Natural killer cell (primary cell): Measurements from ENCODE around the gene SGCD. TPM values are rescaled to one million over a fixed set of nuclear protein-coding genes. Genes with fewer than 3 reads are reported as not detected.

Experiments used
- ATAC-seq, 3 donors: fragments of 150-1000 bp in 2 of 3; fragments of 200-7000 bp in 1 of 3; cut with Tn5 transposase; 1 replicate in 1 of 3; 2 replicates in 2 of 3; pipeline ENCODE4 v1.10.0; 2021; ENCODE audit warnings: mild to moderate bottlenecking in 2 of 3, moderate library complexity in 2 of 3
- DNase-seq, 2 donors: peaks; one replicate each; pipeline versions ENCODE4 v3.0.0 to v3.0.0-alpha.2; 2013 to 2021; ENCODE audit warnings: mixed read lengths in 1 of 2
- H3K27ac ChIP-seq: one replicate; pipeline ENCODE4 v1.5.1; 2013; ENCODE audit warnings: mild to moderate bottlenecking, low read length
- H3K27me3 ChIP-seq: one replicate; pipeline ENCODE4 v1.6.1; 2013; ENCODE audit warnings: low read length; ENCODE audit not compliant: control insufficient read depth, insufficient read depth
- H3K36me3 ChIP-seq: one replicate; pipeline ENCODE4 v1.6.1; 2013; ENCODE audit warnings: low read length; ENCODE audit not compliant: control insufficient read depth, insufficient read depth
- H3K4me1 ChIP-seq: one replicate; pipeline ENCODE4 v1.6.1; 2013; ENCODE audit warnings: low read length; ENCODE audit not compliant: control insufficient read depth, insufficient read depth
- H3K4me3 ChIP-seq: one replicate; pipeline ENCODE4 v1.5.1; 2013; ENCODE audit warnings: low read length
- H3K9me3 ChIP-seq: one replicate; pipeline ENCODE4 v1.6.1; 2013; ENCODE audit warnings: low read length; ENCODE audit not compliant: control insufficient read depth, insufficient read depth
- H3K27ac Mint-ChIP-seq, 2 donors: one replicate each; pipeline ENCODE4 v1.8.0; 2022; ENCODE audit warnings: mild to moderate bottlenecking in 2 of 2, mixed read lengths in 2 of 2, moderate library complexity in 1 of 2
- H3K27me3 Mint-ChIP-seq, 2 donors: one replicate each; pipeline ENCODE4 v1.8.0; 2022; ENCODE audit warnings: low read depth in 2 of 2, mixed read lengths in 2 of 2
- H3K36me3 Mint-ChIP-seq: one replicate; pipeline ENCODE4 v1.8.0; 2022; ENCODE audit warnings: mixed read lengths
- H3K4me1 Mint-ChIP-seq, 2 donors: one replicate each; pipeline ENCODE4 v1.8.0; 2022; ENCODE audit warnings: mixed read lengths in 2 of 2
- H3K4me3 Mint-ChIP-seq: one replicate; pipeline ENCODE4 v1.8.0; 2022; ENCODE audit warnings: mild to moderate bottlenecking, moderate library complexity, mixed read lengths
- H3K9me3 Mint-ChIP-seq, 2 donors: one replicate each; pipeline ENCODE4 v1.8.0; 2022; ENCODE audit warnings: mixed read lengths in 2 of 2
- WGBS: methylation state at CpG from one replicate; pipeline ENCODE4 v1.1.7; 2013; ENCODE audit warnings: missing lambda C conversion rate; ENCODE audit not compliant: insufficient coverage; 5-methylcytosine and 5-hydroxymethylcytosine counted together
- intact Hi-C: fragments of 100-400 bp; cut with micrococcal nuclease; formaldehyde crosslinking; loops from one replicate; pipeline ENCODE4 v1.14.2; 2022
- total RNA-seq, 4 donors: library from RNA; stranded (reverse); fragments of 120-200 nt in 1 of 4; gene quantifications; one replicate each; pipeline versions ENCODE4 v1.2.3 to v1.2.4, GENCODE V29; 2013 to 2022
- TF ChIP-seq, protein P1 (sequence below): fragments of 200-600 bp; IDR thresholded peaks from one replicate; pipeline ENCODE4 v1.8.0; 2022; ENCODE audit warnings: antibody characterized with exemption

Gene SGCD
- total RNA-seq, 3 donors from 2014 or later (not counting 1 experiment from before 2014, with no cell fraction given) = 0.32 to 2.0 (median 1.4) TPM

DNA sequence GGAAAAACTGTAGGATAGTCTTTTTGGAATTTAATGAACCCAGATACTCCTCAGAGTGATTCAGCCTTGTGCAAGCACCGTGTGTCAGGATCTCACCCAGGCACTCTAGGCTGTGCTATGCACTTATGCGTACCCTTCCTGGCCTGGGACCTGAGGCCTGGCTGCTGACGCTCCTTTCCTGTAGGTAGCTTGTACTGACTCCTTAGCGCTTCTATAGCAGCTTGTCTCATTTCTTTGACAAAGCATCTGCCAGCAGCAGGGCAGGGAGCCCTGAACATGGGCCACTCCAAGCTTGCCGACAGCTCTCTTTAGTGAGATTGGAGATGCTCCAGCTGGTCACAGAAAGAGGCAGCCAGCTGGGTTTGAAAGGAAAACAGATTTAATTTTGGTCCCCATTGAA lies 147.3 kb downstream of the SGCD start:
- no peak for ATAC-seq
- Histone ChIP-seq H3K9me3 (no peaks in the 10 kb centered on the region), H3K27me3 (no peaks in the 10 kb centered on the region), H3K4me1 (no peaks in the 10 kb centered on the region), H3K36me3 (no peaks in the 10 kb centered on the region), H3K27ac (no peak overlapping the region), H3K4me3 (no peak overlapping the region)
- Mint-ChIP-seq H3K4me3 (no peak overlapping the region), H3K9me3 (no peaks in the 10 kb centered on the region), H3K36me3 (no peaks in the 10 kb centered on the region), H3K4me1 (no peaks in the 10 kb centered on the region), H3K27me3 (peaks cover 0 to 18% of the 10 kb centered on the region in 2 donors), H3K27ac (no peak overlapping the region)
- TF ChIP-seq, protein P1, sequence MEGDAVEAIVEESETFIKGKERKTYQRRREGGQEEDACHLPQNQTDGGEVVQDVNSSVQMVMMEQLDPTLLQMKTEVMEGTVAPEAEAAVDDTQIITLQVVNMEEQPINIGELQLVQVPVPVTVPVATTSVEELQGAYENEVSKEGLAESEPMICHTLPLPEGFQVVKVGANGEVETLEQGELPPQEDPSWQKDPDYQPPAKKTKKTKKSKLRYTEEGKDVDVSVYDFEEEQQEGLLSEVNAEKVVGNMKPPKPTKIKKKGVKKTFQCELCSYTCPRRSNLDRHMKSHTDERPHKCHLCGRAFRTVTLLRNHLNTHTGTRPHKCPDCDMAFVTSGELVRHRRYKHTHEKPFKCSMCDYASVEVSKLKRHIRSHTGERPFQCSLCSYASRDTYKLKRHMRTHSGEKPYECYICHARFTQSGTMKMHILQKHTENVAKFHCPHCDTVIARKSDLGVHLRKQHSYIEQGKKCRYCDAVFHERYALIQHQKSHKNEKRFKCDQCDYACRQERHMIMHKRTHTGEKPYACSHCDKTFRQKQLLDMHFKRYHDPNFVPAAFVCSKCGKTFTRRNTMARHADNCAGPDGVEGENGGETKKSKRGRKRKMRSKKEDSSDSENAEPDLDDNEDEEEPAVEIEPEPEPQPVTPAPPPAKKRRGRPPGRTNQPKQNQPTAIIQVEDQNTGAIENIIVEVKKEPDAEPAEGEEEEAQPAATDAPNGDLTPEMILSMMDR = no peak
- 86% methylated on average over 5 of the region's 5 CpGs for WGBS
- intact Hi-C loops = no loop called here
- DNase-seq = no peak

DNA sequence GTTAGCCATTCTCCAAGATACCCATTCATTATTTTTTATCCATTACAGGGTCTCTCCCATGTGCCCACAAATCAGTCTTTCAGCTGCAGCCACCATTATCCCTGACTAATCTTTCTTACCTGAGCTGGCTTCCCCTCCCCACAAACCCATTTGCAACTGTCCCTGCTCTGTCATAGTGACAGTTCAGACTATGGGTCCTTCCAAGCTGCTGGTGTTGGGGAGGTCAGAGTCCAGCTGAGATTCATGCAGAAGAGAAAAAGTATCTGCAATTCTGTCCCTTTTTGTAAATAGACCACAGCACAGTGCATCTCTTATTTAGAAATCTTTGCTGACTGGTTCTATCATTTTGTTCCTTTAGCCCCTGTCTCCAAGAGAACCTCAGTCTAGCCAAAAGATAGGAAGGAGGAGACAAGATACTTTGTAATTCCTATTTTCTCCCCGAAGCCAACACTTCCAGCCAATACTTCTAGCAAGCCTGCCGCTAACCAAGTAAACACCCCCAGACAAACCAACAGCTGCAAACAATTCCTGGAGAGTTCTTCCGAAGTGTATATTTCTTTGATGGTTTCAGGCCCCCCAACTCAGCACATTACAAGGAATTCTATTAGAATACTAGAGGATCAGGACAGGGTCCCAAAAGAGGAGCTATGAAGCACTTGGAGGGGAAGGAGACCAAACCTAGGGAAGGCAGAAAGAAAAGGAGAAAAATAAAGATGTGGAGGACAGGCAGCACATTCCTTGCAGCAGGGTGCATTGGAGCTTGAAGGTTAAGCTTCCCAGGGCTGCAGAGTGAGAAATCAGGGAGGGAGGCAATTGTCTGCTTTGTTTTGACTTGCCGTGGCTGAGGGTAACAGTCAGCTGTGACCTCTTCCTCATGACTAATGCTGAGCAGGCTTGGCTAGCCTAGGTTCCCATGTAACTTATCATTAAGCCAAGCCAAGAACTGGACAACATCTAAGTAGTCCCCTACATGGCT lies 148.5 kb downstream of the SGCD start:
- TF ChIP-seq, protein P1 = no peak
- H3K9me3 ChIP-seq = no peaks in the 10 kb centered on the region
- no peak overlapping the region for H3K4me3 Mint-ChIP-seq
- no peaks in the 10 kb centered on the region for H3K4me1 Mint-ChIP-seq
- H3K27me3 ChIP-seq = no peaks in the 10 kb centered on the region
- H3K36me3 ChIP-seq = no peaks in the 10 kb centered on the region
- no peak overlapping the region for H3K4me3 ChIP-seq
- intact Hi-C loops = no loop called here
- WGBS = 58% methylated on average over 3 of the region's 4 CpGs
- H3K27ac ChIP-seq = no peak overlapping the region
- ATAC-seq = no peak
- no peaks in the 10 kb centered on the region for H3K36me3 Mint-ChIP-seq
- peaks cover 0 to 18% of the 10 kb centered on the region in 2 donors for H3K27me3 Mint-ChIP-seq
- no peaks in the 10 kb centered on the region for H3K9me3 Mint-ChIP-seq
- H3K4me1 ChIP-seq = no peaks in the 10 kb centered on the region
- no peak for DNase-seq
- H3K27ac Mint-ChIP-seq = no peak overlapping the region

DNA sequence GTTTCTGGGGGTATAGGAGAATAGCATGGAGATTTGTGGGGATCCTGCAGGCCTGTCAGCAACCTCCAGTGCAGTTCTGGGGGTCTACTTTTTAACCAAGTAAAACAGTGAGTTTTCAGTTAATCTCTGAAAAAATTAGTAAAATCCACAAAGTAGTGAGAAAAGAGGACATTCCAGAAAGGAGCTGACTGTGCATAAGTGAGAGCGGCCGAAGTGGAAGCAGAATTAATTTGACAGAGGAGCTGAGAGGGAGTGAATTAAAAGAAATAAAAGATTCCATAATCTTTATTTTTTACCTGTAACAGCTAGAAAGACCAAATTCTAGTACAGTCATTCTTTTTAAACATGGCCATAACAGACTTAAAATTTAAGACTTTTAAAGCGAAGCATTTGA lies 149.2 kb downstream of the SGCD start:
- 94% methylated on average over 2 of the region's 3 CpGs for WGBS

More for the DNA sequence above, 149.2 kb downstream of the SGCD start:
- peaks cover 0 to 11% of the 10 kb centered on the region in 2 donors for H3K27me3 Mint-ChIP-seq
- ATAC-seq = no peak
- TF ChIP-seq, protein P1 = no peak
- H3K9me3 Mint-ChIP-seq = no peaks in the 10 kb centered on the region
- no peaks in the 10 kb centered on the region for H3K4me1 Mint-ChIP-seq
- Histone ChIP-seq H3K36me3 (no peaks in the 10 kb centered on the region), H3K4me1 (no peaks in the 10 kb centered on the region), H3K27ac (no peak overlapping the region), H3K27me3 (no peaks in the 10 kb centered on the region), H3K4me3 (no peak overlapping the region), H3K9me3 (no peaks in the 10 kb centered on the region)
- H3K4me3 Mint-ChIP-seq = no peak overlapping the region
- DNase-seq = no peak
- intact Hi-C loops = no loop called here
- H3K36me3 Mint-ChIP-seq = no peaks in the 10 kb centered on the region
- H3K27ac Mint-ChIP-seq = no peak overlapping the region
